Measurements from ENCODE around the gene GRID2.

DNA sequence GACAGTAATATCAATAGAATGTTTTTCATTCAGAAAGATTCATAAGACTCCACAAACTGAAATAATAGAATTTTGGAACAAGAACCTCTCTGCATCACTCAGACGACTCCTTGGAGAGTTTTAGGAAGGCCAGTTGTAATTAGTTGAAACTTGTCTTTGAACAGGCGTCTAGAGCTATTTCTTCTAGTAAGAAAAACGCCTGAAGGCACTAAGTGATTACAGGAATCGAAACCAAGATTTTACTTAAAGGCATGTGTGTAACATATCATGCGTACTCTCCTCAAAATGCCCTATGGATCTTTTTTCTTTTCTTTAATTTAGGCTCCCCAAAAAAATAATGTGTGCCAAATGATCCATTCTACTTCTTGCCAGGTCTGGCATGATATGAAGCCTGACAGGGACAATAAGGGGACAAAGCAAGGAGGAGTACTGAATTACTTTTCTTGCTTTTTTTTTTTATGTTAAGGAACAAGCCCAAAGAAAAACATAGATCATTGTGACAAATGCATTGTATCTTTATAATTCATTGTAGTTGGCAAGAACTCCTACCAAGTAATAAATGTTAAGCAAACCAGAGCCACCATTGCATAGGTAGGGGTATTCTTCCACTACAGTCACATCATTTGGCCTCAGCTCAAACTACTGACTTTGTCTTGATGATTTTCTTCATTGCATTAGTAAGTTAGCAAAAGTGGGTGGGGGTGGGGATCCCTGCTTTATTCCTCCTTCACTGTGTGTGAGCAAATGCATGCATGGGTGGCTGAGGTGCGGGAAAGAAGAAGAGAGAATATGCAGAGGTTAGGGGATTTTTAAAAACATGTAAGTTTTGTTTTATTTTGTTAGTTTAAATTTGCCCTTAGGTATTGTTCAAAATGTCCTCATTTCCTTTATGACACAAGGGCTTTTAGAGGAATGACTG, 1444.9 kb downstream of the GRID2 start:
- TF ChIP-seq ZNF709 (CRISPR knock-in tag; IDR thresholded peaks at IDR 0.05): no peak
- no peak for TF ChIP-seq ZNF792 (CRISPR knock-in tag; IDR thresholded peaks at IDR 0.05)
- TF ChIP-seq STAT6 (CRISPR knock-in tag; IDR thresholded peaks at IDR 0.05; ENCODE audit: borderline replicate concordance): no peak
- no peak for TF ChIP-seq CEBPZ (IDR thresholded peaks at IDR 0.05; ENCODE audit: low read length)
- no peak for TF ChIP-seq ZNF639 (CRISPR knock-in tag; conservative IDR thresholded peaks at IDR 0.05)
- no peak for TF ChIP-seq PLRG1 (conservative IDR thresholded peaks at IDR 0.05)
- TF ChIP-seq ZNF331 (CRISPR knock-in tag; IDR thresholded peaks at IDR 0.05): no peak
- no peak for TF ChIP-seq NONO (IDR thresholded peaks at IDR 0.05)
- TF ChIP-seq NONO (CRISPR knock-in tag; conservative IDR thresholded peaks at IDR 0.05): no peak
- no peak for TF ChIP-seq SIX4 (CRISPR knock-in tag; IDR thresholded peaks at IDR 0.05)
- TF ChIP-seq POLR2A (IDR thresholded peaks at IDR 0.05; ENCODE audit: insufficient read depth in 1 of 2, low read depth in 2 of 2, low read length in 2 of 2): no peak
- TF ChIP-seq RAD51 (IDR thresholded peaks at IDR 0.05; ENCODE audit: borderline replicate concordance): no peak
- no peak for TF ChIP-seq ZNF230 (CRISPR knock-in tag; IDR thresholded peaks at IDR 0.05)
- TF ChIP-seq ZNF567 (CRISPR knock-in tag; IDR thresholded peaks at IDR 0.05; ENCODE audit: borderline replicate concordance): no peak

Data from HepG2 (cell line).